H1 (cell line): ENCODE measurements around the gene SLC25A26. TPM values are rescaled to one million over a fixed set of nuclear protein-coding genes. Genes with fewer than 3 reads are reported as not detected.

ENCODE experiments used
- polyA plus RNA-seq, 7 experiments: library from polyadenylated mRNA; depleted of rRNA in 3 of 7; stranded (reverse) in 5 of 7; unstranded in 2 of 7; fragments of >200 nt in 5 of 7; fragments of 200-250 nt in 2 of 7; gene quantifications; 1 replicate in 5 of 7; 2 replicates in 1 of 7; 4 replicates in 1 of 7; pipeline versions ENCODE4 v1.2.1 to v1.2.3, GENCODE V29; 2011 to 2013; ENCODE audit warnings: missing spikeins in 2 of 7, mixed read lengths in 2 of 7
- small RNA-seq: library from polyadenylated mRNA; stranded (forward); fragments of <200 nt; extraction: miRNeasy Mini kit (QIAGEN cat#:217004); gene quantifications from one replicate; pipeline ENCODE3, GENCODE V24; 2013; ENCODE audit not compliant: insufficient read depth
- total RNA-seq: library from RNA; stranded (reverse); fragmentation: NEBNext Ultra II Directional; extraction: Animal tissue kit (Norgen Biotek cat#: 25700); gene quantifications from 2 replicates; pipeline ENCODE4 v1.2.1, GENCODE V29; 2021

Gene SLC25A26
- total and polyA plus RNA-seq, 2 of the 8 experiments (the other 6 are each of a cell fraction or from before 2014, with no cell fraction given), result 30.0 to 37.0 TPM

Small RNA genes within 50 kb of the gene (small RNA-seq; reads per million reads assigned to genes)
- gene RN7SL482P (not detected), gene RNU6-787P (not detected)

Other genes starting within 250 kb of the SLC25A26 start
- 77.9 and 78.0 TPM in 2 replicates for gene MAGI1, start 182.1 kb upstream of the SLC25A26 start, total RNA-seq
- 19.8 and 27.4 TPM in 2 replicates for gene MAGI1, start 182.1 kb upstream of the SLC25A26 start, polyA plus RNA-seq (2011; rRNA removed)